Skeletal muscle satellite cell (primary cell): ENCODE measurements around the gene SORBS2.

ENCODE experiments used
- H3K27me3 ChIP-seq: 2 replicates; pipeline ENCODE4 v1.7.0; 2013; ENCODE audit warnings: low read length; ENCODE audit not compliant: control insufficient read depth, insufficient read depth
- H3K36me3 ChIP-seq: 2 replicates; pipeline ENCODE4 v1.7.0; 2013; ENCODE audit warnings: mild to moderate bottlenecking, control low read depth, low read length; ENCODE audit not compliant: insufficient read depth
- H3K4me1 ChIP-seq: 2 replicates; pipeline ENCODE4 v1.7.0; 2013; ENCODE audit warnings: low read length; ENCODE audit not compliant: control insufficient read depth, insufficient read depth
- H3K4me2 ChIP-seq: 2 replicates; pipeline ENCODE4 v1.7.0; 2013; ENCODE audit warnings: mild to moderate bottlenecking, low read length
- H3K4me3 ChIP-seq: 2 replicates; pipeline ENCODE4 v1.7.0; 2013; ENCODE audit warnings: low read length
- H3K9ac ChIP-seq: 2 replicates; pipeline ENCODE4 v1.7.0; 2013; ENCODE audit warnings: mild to moderate bottlenecking, low read depth, low read length, moderate library complexity
- H3K9me3 ChIP-seq: replicated peaks from 2 replicates; pipeline ENCODE4 v1.7.0; 2013; ENCODE audit warnings: mild to moderate bottlenecking, control low read depth, low read length

The SORBS2 gene

GRCh38 chr4:185840953-185841352 lies 29.0 kb upstream of the SORBS2 start:
- Histone ChIP-seq H3K36me3 (no peaks in the 10 kb centered on the region), H3K4me1 (peaks cover 30% of the 10 kb centered on the region), H3K9me3 (no peaks in the 10 kb centered on the region), H3K27me3 (no peaks in the 10 kb centered on the region), H3K4me2 (no peak overlapping the region), H3K4me3 (no peak overlapping the region), H3K9ac (no peak overlapping the region)

GRCh38 chr4:185840201-185840600 lies 28.2 kb upstream of the SORBS2 start:
- H3K4me3 ChIP-seq = no peak overlapping the region
- peak overlapping the region; percentile 61 for H3K4me2 ChIP-seq
- H3K27me3 ChIP-seq = no peaks in the 10 kb centered on the region
- peaks cover 30% of the 10 kb centered on the region for H3K4me1 ChIP-seq
- H3K9me3 ChIP-seq = no peaks in the 10 kb centered on the region
- H3K36me3 ChIP-seq = no peaks in the 10 kb centered on the region
- peak overlapping the region; percentile 78 for H3K9ac ChIP-seq

- H3K36me3 ChIP-seq = no peaks in the 10 kb centered on the region
- H3K4me3 ChIP-seq = peak overlapping the region; percentile 32
- no peaks in the 10 kb centered on the region for H3K27me3 ChIP-seq
- H3K9me3 ChIP-seq = no peaks in the 10 kb centered on the region
- peak overlapping the region; percentile 61 for H3K4me2 ChIP-seq
- H3K9ac ChIP-seq = peak overlapping the region; percentile 78
- H3K4me1 ChIP-seq = peaks cover 30% of the 10 kb centered on the region
Observed at GRCh38 chr4:185839770-185840169, 27.8 kb upstream of the SORBS2 start.

GRCh38 chr4:185839194-185839712 lies 27.3 kb upstream of the SORBS2 start:
- Histone ChIP-seq H3K4me3 (peak overlapping the region; percentile 32), H3K4me1 (peaks cover 30% of the 10 kb centered on the region), H3K9me3 (no peaks in the 10 kb centered on the region), H3K4me2 (peak overlapping the region; percentile 61), H3K36me3 (no peaks in the 10 kb centered on the region), H3K27me3 (no peaks in the 10 kb centered on the region), H3K9ac (peak overlapping the region; percentile 78)

GRCh38 chr4:185838514-185839193 lies 26.7 kb upstream of the SORBS2 start:
- Histone ChIP-seq H3K27me3 (no peaks in the 10 kb centered on the region), H3K36me3 (no peaks in the 10 kb centered on the region), H3K4me2 (peak overlapping the region; percentile 46), H3K9me3 (no peaks in the 10 kb centered on the region), H3K9ac (peak overlapping the region; percentile 63), H3K4me1 (peaks cover 30% of the 10 kb centered on the region), H3K4me3 (no peak overlapping the region)

GRCh38 chr4:185838104-185838452 lies 26.1 kb upstream of the SORBS2 start:
- peaks cover 30% of the 10 kb centered on the region for H3K4me1 ChIP-seq
- H3K9ac ChIP-seq = peak overlapping the region; percentile 63
- H3K9me3 ChIP-seq = no peaks in the 10 kb centered on the region
- no peaks in the 10 kb centered on the region for H3K27me3 ChIP-seq
- H3K4me3 ChIP-seq = no peak overlapping the region
- H3K36me3 ChIP-seq = no peaks in the 10 kb centered on the region
- no peak overlapping the region for H3K4me2 ChIP-seq

GRCh38 chr4:185837415-185838103 lies 25.6 kb upstream of the SORBS2 start:
- Histone ChIP-seq H3K27me3 (no peaks in the 10 kb centered on the region), H3K4me3 (no peak overlapping the region), H3K4me2 (no peak overlapping the region), H3K4me1 (peaks cover 30% of the 10 kb centered on the region), H3K9ac (peak overlapping the region; percentile 63), H3K9me3 (no peaks in the 10 kb centered on the region), H3K36me3 (no peaks in the 10 kb centered on the region)

GRCh38 chr4:185836241-185837084 lies 24.5 kb upstream of the SORBS2 start:
- no peaks in the 10 kb centered on the region for H3K9me3 ChIP-seq
- no peak overlapping the region for H3K9ac ChIP-seq
- H3K4me2 ChIP-seq = no peak overlapping the region
- peaks cover 30% of the 10 kb centered on the region for H3K4me1 ChIP-seq
- no peaks in the 10 kb centered on the region for H3K27me3 ChIP-seq
- H3K36me3 ChIP-seq = no peaks in the 10 kb centered on the region
- H3K4me3 ChIP-seq = no peak overlapping the region

GRCh38 chr4:185835814-185836213 lies 23.8 kb upstream of the SORBS2 start:
- Histone ChIP-seq H3K9ac (no peak overlapping the region), H3K4me1 (peaks cover 28% of the 10 kb centered on the region), H3K4me2 (no peak overlapping the region), H3K9me3 (no peaks in the 10 kb centered on the region), H3K36me3 (no peaks in the 10 kb centered on the region), H3K27me3 (no peaks in the 10 kb centered on the region), H3K4me3 (no peak overlapping the region)

GRCh38 chr4:185835336-185835735 lies 23.3 kb upstream of the SORBS2 start:
- Histone ChIP-seq H3K4me1 (peaks cover 23% of the 10 kb centered on the region), H3K36me3 (no peaks in the 10 kb centered on the region), H3K4me2 (no peak overlapping the region), H3K27me3 (no peaks in the 10 kb centered on the region), H3K9ac (no peak overlapping the region), H3K9me3 (no peaks in the 10 kb centered on the region), H3K4me3 (no peak overlapping the region)

- Histone ChIP-seq H3K4me3 (no peak overlapping the region), H3K27me3 (no peaks in the 10 kb centered on the region), H3K9me3 (no peaks in the 10 kb centered on the region), H3K36me3 (no peaks in the 10 kb centered on the region), H3K4me2 (no peak overlapping the region), H3K4me1 (peaks cover 18% of the 10 kb centered on the region), H3K9ac (no peak overlapping the region)
Observed at GRCh38 chr4:185834778-185835177, 22.8 kb upstream of the SORBS2 start.
